Stimulated activated CD4-positive, alpha-beta T cell treated with anti-CD3 and anti-CD28 coated beads, Interleukin-4, amount 100 ng/mL, for 4 hours (primary cell): ENCODE data around the gene PKNOX2.

Experiments used
- DNase-seq, 2 experiments: peaks; one replicate each; pipeline ENCODE4 v3.0.0-alpha.2; 2020

PKNOX2 gene

DNA sequence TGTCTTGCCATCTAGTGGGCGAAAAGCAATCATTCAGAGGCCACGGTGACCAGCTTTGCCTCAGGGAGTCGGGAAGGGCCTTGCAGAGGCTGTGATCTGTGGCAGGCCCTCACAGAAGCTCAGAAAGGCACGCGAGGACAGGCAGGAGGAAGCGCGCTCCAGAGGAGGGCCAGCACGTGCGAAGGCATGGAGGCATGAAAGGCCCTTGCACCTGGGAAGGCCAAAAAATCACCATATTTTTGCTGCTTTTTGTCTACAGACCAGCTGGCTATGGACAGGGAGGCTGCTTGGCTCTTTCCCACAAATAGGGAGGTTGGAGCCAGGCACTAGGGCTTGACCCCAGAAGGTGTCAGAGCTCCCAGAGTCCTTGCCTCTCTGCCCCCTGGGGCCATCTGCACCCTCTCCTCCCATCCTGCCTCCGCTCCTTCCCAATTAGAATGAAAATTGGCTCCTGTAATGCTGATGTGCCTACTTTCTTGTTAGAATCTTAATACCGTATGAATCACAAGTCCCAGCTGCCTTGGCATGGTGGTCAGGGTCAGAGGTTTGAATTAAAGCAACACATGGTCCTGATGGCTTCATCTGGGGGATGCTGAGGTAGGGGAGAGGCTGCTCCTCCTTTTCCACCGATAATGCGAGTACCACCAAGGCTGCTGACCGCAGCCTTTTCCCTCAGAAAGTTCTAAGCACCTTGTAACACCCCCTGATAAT, 262.4 kb downstream of the PKNOX2 start:
- DNase-seq, result no peak

DNA sequence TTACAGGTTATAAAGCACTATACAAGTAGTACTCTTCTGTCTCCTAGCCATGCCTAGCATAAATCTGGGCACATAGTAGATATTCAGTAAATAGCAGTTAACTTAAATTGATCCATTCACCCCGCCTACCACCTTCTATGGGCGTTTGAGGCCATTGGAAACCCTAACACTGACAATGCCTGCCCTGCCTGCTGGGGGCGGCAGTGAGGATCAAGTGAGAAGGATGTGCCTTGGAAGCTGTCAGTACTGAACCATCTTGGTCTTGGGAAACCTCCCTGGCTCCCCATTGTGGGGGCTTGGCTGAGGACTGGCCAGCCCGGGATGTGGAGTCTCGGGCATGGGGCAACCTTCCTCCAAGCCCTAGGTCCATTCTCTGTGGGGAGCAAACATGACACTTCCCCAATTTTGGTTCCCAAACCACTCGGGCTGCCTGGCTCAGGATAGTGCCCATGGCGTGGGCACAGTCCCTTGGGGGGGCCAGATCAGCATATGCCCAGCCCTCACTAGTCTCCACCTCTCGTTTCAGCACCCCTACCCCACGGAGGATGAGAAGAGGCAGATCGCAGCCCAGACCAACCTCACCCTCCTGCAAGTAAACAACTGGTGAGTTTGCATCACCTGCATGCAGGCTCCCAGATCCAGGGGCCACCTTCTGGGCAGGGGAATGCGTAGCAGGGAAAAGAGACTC, 264.1 kb downstream of the PKNOX2 start:
- DNase-seq, result no peak

DNA sequence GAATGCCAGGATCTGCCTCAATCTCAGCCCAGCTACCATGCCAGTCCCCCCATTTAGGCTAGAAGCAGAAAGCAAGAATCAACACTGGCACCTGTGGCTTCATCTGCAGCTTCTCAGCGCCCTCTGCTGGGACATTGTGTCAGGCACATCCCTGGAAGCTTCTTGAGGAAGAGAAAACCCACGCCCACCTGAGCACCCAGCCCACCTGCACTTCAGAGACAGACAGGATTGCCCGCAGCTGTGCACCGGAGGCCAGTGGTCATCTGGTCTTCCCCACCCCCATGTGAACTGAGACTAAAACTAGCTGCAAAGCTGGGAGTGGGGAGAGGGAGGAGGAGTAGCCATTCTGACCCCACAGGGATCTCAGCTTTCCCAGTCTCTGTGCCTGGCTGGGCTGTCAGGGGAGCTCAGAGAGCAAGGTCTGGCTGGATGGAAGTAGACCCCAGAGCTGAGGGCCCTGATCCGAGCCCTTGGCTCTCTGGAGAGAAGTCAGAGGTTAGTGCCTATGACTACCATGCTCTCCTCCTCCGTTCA, 264.7 kb downstream of the PKNOX2 start:
- peak; percentile 18 to 38 for DNase-seq

DNA sequence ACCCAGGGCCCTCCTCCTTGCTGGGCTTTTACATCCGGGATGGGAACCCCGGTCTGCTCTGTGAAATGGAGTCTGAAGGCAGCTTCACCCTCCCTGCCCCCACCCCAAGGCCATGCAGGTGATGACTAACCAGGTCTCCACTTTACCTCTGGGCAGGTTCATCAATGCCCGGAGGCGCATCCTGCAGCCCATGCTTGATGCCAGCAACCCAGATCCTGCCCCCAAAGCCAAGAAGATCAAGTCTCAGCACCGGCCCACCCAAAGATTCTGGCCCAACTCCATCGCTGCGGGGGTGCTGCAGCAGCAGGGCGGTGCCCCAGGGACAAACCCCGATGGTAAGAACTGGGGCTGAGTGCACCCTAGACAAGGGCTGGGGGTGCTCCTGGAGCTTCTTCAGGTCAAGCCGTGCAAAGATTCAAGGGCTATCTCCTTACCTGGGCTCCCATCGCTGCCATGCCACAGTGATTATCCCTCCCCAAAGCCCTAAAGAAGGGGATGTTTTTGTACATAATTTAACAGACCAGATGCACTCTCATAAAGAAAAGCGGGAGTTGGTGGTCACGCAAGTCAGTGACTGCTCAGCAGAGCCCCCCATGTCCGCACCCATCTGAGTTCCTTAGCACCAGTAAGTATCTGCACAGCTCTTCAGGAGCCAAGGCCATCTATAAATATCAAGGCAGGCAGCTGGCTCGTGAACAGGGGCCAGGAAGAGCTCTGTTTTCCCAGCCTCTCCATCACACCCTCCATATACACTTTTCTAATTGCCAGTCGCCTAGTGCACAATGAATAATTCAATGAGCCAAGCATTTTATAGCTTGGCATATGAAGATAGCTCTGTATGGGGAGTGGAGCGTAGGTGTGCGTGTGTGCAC, 265.5 kb downstream of the PKNOX2 start:
- no peak for DNase-seq

DNA sequence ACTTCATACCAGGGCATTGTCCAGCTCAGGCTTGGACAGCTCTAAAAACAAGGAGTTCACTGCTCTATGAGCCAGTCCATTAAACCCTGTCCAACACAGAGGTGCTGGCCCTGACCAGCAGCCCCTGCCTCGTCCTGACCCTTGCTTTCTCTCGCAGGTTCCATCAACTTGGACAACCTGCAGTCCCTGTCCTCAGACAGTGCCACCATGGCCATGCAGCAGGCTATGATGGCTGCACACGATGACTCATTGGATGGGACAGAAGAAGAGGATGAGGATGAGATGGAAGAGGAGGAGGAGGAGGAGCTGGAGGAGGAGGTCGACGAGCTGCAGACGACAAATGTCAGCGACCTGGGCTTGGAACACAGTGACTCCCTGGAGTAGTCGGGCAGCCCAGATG, 266.5 kb downstream of the PKNOX2 start:
- no peak for DNase-seq

DNA sequence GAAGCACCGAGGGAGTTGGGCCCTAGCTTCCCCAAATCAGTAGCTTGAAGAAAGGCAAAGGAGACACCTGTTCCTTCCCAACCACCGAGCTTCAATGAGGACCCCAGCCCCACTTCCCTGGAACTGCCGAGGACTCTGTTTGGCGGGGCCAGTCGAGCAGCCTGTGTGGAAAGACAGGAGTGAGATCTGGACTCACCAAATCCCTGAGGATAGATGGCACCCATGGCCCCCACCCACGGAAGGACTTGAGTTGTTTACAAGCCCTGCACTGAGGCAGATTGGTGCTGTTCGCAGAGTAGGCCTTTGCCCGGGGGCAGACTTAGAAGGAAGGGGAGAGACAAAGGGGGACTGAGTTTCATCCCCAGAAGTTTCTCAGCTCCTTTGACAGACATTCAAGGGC, 266.9 kb downstream of the PKNOX2 start:
- DNase-seq, result no peak

DNA sequence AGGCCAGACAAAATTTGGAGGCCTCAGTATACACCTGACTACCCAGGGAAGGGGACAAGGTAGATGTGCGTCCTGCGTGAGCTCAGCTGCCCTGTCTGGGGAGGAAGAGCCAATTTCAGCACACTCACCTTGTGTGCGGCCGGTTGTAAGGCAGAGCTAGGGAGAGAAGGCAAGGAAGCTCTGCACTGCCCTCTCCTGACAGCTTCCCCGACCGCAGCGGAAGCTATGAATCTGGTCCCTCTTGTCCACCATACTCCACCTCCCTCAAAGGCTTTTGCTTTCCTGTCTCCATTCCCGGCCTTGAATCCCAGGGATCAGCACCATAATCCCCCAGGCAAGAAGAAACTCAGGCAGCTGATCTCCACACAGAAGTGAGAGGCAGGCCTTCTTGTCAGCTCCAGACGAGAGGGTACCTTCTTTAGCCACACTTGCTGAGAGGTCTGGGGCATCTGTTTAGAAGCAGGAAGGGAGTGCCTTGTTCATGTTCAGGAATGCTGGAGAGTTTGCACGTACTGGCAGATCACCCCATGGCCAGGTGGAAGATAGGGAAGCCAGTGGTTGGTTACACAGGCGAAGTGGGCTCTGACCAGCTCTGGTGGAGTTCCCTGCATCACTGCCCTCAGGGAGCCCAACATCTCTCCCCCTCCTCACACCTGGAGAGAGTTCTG, 269.0 kb downstream of the PKNOX2 start:
- DNase-seq, result peak in 1 of 2 experiments; percentile 8

DNA sequence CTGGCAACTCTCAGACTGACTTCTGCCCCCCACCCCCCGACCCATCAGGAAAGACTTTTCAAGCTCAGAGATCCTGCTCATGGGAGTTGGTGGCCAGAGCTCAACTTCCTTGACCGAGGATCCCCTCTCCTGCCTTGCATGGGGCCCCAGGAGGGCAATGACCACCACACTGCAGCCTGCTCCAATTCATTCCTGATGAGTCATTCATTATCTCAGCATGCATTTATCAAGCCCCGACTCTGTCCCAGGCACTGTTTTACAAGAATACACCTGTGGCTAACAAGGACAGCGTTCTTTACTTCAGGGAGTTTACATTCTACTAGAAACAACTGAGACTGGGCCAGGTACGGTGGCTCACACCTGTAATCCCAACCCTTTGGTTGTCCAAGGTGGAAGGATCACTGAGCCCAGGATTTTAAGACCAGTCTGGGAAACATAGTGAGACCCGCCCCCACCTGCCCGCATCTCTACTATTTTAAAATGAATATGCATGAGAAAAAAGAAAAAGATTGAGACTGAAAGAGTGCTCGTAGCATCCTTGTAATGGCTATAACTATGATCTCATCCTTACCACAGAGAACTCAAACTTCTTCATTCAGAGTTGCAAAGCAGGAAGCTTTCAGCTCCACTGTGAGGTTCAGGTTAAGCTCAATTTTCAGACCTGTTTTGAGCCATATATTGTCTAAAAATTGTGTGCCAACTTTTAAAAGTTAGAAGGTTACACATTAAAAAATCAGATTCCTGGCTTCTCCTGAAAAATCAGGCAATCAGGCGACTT, 271.1 kb downstream of the PKNOX2 start:
- DNase-seq, result no peak

DNA sequence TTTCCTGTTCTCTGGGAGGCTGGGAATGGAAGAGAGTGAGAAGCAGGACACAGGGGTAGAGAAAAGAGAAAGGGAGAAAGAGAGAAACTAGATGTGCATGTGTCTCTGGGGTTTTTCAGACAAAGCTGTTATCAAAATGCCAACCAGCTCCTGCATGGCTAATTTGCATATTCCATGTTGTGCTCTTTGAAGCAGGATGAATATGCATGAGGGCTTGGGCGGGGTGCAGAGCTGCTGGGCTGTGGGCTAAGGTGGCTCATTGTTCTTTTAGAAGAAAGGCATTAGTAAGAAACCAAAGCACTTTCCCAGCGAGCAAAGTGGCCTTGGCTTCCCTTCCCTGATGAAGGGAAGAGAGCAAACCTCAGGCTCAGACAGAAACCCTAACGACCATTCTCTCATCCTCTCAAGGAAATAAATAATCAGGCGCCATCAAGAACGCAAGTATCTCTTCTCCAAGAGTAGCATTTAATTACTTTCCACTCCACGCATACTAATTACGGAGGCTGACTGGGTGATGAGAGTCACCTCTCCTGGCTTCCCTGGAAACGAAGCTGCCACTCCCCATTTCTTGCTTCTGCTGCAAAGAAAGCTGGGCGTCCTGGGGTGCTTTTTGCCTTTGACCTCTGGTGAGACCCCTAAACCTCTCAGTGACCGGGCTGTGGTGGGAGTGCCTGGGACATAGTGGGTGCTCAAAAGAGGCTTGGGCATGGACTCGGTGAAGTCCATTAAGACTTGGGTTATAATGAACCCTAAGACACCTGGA, 277.3 kb downstream of the PKNOX2 start:
- no peak for DNase-seq

DNA sequence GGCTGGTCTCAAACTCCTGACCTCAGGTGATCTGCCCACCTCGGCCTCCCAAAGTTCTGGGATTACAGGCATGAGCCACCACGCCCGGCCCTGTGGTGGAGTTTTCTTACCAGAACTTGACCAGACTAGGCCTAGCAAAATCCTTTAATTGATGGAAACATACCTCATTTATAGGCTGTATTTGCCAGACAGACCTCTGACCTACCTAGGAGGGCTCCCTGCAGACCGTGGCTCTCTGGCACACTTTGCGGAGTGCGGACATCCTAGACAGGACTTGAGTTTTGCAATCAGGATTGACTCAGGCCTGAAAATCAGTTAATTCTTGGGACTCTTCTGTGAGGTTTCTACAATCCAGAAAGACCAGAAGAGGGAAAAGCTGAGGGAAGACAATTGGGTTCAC, 278.4 kb downstream of the PKNOX2 start:
- DNase-seq, result no peak

DNA sequence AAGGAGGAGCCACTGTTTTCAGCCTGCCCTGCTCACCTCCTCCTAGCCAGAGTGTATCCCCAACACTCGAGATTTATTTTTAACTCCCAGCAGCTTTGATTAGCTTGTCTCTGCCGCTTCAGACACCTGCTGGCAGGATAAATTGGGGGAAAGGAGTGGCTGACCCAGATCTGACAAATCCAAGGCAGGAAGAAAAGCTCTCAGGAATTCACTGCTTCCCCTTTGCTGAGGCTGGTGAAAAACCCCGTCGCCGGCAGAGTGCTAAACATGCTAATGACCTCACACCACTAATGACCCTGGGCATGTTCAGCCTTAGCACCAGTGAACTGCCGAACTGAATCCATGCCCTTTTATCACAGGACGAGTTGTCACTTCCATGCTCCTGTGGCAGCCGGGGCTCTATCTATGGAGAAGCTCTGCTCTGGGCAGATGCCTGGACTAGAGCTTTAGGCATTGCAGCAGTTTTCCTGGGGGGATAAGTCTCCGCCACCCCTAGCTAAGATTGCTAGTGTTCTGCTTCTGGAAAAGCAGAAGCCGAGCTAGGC, 279.3 kb downstream of the PKNOX2 start:
- no peak for DNase-seq

DNA sequence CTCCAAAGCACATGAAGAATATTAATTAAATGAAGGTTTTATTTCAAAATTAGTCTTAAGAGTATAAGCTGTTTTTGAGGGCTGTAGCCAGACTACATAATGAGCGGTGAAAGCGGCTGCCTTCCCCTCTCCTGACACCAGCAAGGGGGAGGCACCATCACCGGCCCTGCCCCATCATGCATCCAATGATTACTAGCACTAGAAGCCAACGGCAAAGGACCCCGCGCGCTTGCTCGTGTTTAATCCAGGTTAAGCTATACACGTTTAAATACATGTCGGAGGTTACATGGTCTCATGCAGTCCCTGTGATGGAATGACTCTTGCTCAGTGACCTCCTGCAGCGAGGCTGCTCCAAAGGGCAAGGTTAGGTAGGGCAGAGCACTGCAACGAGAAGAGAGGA, 281.2 kb downstream of the PKNOX2 start:
- DNase-seq, result no peak

DNA sequence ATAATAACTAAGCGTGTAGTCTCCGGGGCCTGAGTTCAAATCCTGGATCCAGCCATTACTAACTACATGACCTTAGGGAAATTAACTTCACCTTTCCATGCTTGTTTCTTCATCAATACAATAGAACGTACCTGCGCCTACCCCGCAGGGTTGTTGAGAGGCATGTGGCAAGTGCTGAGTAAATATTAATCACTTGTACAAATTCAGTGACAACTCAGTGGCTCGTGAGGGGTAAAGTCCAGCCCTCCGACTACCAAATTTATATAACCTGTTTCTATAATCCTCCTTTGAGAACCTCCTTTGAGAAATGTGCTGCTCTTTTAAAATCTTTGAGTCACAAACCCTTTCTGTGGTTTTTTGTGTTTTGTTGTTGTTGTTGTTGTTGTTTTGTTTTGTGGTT, 281.7 kb downstream of the PKNOX2 start:
- no peak for DNase-seq

DNA sequence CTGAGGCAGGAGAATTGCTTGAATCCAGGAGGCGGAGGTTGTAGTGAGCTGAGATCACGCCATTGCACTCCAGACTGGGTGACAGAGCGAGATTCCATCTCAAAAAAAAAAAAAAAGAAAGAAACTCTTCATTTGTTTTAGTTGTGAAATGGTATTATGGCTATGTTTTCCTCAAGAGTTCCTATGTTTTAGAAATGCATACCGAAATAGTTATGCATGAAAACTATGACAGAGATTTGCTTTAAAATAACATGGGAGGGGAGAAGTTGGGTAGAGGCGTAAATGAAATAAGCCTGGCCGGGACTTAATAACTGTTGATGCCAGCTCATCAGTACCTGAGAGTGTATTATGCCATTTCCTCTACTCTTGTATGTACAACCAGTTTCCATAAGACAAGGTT, 283.2 kb downstream of the PKNOX2 start:
- no peak for DNase-seq

DNA sequence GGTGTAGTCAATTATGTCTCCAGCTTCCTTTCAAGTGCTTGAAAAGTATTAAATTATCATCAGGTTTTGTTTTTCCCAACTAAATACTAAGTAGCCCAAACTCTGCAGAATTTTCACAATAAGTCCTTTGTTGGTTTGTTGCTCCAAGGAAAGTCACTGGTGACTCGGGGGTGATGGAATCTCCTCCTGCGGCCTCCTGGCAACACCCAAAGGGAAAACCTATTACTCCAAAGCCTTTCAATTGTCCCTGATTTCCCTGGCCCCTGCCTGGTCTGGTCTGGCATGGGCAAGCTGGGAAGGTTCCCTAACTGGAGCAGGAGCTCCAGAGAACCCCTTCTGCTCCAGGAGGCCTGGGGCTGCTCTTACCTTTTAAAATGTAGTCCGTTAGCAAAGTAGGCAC, 283.6 kb downstream of the PKNOX2 start:
- no peak for DNase-seq

DNA sequence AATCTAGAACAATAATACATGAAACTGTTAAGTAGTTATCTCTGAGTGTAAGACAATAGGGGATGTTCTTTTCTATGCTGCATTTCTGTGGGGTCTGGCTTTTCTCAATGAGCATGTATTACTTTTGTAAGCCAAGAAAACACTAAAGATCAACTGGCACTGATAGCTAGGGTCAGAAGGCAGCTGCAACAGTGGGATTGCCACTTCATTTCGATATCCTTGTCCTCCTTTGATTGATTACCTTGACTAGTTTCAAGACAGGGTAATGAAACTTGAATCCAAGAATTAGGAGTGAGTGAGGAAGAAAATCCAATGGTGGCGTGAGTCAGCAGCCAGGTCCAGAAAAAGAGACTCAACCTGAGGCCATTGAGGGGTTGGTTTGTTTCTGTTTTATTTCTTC, 285.0 kb downstream of the PKNOX2 start:
- no peak for DNase-seq

DNA sequence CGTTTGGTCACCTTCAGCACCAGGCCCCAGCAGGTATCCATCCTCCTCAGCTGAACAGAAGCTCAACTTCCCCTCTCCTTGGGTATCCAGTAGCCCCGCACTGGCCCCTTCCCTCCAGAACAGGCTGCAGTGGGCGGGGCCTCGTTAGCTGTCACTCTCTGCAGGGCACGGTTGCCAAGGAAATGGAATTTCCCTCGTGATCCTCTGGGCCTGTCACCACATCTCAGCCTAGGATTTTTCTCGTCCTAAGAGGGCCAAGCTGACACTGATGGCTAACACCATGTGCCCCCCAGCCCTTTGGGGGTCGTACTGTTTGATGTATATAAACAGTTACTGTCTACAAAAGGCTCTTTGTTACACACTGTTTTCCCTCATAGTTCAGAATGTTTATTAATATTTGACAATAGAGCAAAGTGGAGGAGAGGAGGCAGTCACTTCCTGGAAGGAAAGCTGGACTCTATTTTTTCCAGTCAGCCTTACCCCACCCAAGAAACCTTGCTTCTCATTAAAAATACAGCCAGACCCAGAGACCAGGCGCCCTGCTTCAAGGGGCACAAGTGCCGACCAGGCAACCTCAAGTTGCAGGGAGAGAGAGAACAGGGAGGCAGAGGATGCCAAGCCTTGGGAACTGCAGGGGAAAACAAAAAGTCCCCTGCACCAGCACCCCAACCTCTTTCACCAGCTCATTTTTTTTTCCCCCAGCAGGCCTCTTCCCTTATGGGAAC, 287.0 kb downstream of the PKNOX2 start:
- DNase-seq, result no peak

DNA sequence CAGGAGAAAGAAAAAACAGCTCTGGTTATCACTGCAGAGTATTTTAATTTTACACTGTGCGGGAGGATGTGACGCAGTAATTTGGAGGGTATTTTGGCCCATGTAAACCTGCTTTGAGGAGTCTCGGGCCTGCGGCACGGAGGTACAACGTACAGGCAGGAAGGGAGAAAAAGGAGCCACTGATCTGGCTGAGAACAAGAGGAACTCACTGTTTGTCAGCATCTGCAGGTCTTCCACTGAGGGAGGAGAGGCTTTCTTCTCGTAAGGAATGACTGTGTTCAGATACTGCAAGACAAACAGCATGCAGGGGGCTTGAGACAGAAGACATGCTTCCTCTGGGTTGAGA, 287.5 kb downstream of the PKNOX2 start:
- no peak for DNase-seq

DNA sequence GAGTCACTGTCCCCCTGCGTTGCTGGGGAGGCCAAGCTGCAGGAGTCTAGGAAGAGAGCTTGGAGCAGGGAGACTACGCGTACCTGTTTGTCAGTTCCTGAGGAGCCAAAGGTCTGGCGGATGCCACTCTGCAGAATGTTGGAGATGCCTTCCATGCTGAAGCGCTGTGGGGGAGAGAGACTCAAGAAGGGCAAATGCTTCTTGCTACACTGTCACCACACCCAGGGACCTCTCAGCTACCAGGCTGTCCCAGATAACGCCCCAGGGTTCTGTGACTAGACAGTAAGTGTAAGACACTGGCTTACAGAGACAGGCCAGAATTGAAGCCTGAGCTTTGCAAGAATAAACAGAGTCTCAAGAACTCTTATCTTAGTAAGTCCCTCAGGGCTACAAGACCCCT, 289.5 kb downstream of the PKNOX2 start:
- no peak for DNase-seq

DNA sequence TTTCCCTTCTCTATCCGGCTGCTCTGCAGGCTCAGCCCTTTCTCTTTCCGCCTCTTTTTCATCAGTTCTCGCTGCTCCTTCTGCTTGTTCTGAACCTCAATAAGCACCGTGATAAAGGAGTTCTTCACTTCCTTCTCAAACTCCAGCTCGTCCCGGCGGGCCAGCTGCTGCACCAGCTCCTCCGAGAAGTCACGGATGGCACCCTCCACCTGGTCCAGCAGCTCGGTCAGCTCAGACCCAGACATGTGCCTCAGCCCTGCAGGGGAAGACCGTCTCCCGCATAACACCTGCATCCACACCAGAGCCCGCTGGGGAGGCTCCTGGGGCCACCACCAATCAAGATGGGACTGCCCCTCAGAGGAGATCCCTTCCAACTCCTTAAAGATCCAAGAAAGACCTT, 291.3 kb downstream of the PKNOX2 start:
- no peak for DNase-seq
